Neuronal stem cell (in vitro differentiated cells): ENCODE data around the gene PAM16.

Experiments used
- DNase-seq: peaks from one replicate; pipeline ENCODE4 v3.0.0-alpha.2; 2013; ENCODE audit warnings: low spot score
- H2AFZ ChIP-seq: one replicate; pipeline ENCODE4 v1.6.1; 2013; ENCODE audit warnings: mild to moderate bottlenecking, low read length, inconsistent platforms
- H2AK5ac ChIP-seq: 2 replicates; pipeline ENCODE4 v1.6.1; 2013; ENCODE audit warnings: low read depth, mild to moderate bottlenecking, inconsistent platforms, low read length, moderate library complexity, mixed read lengths
- H2BK120ac ChIP-seq: 2 replicates; pipeline ENCODE4 v1.6.1; 2013; ENCODE audit warnings: low read depth, mild to moderate bottlenecking, inconsistent platforms, low read length, moderate library complexity, mixed read lengths
- H2BK12ac ChIP-seq: one replicate; pipeline ENCODE4 v1.6.1; 2013; ENCODE audit warnings: low read length, inconsistent platforms
- H2BK15ac ChIP-seq: 2 replicates; pipeline ENCODE4 v1.6.1; 2013; ENCODE audit warnings: mild to moderate bottlenecking, low read length, inconsistent platforms, mixed read lengths
- H2BK5ac ChIP-seq: one replicate; pipeline ENCODE4 v1.6.1; 2013; ENCODE audit warnings: inconsistent platforms, mild to moderate bottlenecking, low read length, moderate library complexity
- H3K14ac ChIP-seq: one replicate; pipeline ENCODE4 v1.6.1; 2013; ENCODE audit warnings: low read length, inconsistent platforms
- H3K18ac ChIP-seq: 2 replicates; pipeline ENCODE4 v1.6.1; 2013; ENCODE audit warnings: low read length, inconsistent platforms
- H3K23ac ChIP-seq: 2 replicates; pipeline ENCODE4 v1.6.1; 2013; ENCODE audit warnings: low read depth, mild to moderate bottlenecking, mixed read lengths, low read length, inconsistent platforms; ENCODE audit not compliant: poor library complexity
- H3K27ac ChIP-seq: replicated peaks from 3 replicates; pipeline ENCODE4 v1.5.1; 2013; ENCODE audit warnings: low read length, inconsistent platforms
- H3K27me3 ChIP-seq, 3 experiments: 2 replicates each; pipeline ENCODE4 v1.6.1; 2013; ENCODE audit warnings: low read length in 3 of 3, mild to moderate bottlenecking in 2 of 3, inconsistent platforms in 1 of 3, low read depth in 1 of 3, mixed read lengths in 1 of 3, moderate library complexity in 1 of 3; ENCODE audit not compliant: control insufficient read depth in 3 of 3, insufficient read depth in 3 of 3
- H3K36me3 ChIP-seq, 2 donors: replicated peaks in 1 of 2; 2 replicates each; pipeline ENCODE4 v1.6.1; 2013; ENCODE audit warnings: low read length in 2 of 2; ENCODE audit not compliant: control insufficient read depth in 2 of 2, insufficient read depth in 2 of 2
- H3K4ac ChIP-seq: 2 replicates; pipeline ENCODE4 v1.6.1; 2013; ENCODE audit warnings: inconsistent platforms, mild to moderate bottlenecking, low read length, moderate library complexity
- H3K4me1 ChIP-seq, 2 donors: 1 replicate in 1 of 2; 2 replicates in 1 of 2; pipeline ENCODE4 v1.6.1; 2013; ENCODE audit warnings: low read length in 2 of 2, low read depth in 1 of 2; ENCODE audit not compliant: control insufficient read depth in 2 of 2, insufficient read depth in 1 of 2
- H3K4me2 ChIP-seq: one replicate; pipeline ENCODE4 v1.6.1; 2013; ENCODE audit warnings: mild to moderate bottlenecking, low read length, inconsistent platforms; ENCODE audit not compliant: insufficient read depth, poor library complexity, severe bottlenecking
- H3K4me3 ChIP-seq, 2 donors: 2 replicates each; pipeline ENCODE4 v1.5.1; 2013; ENCODE audit warnings: low read length in 2 of 2, mild to moderate bottlenecking in 2 of 2, inconsistent platforms in 1 of 2, moderate library complexity in 1 of 2
- H3K79me1 ChIP-seq: one replicate; pipeline ENCODE4 v1.6.1; 2013; ENCODE audit warnings: low read depth, mild to moderate bottlenecking, inconsistent platforms, low read length, moderate library complexity
- H3K9ac ChIP-seq: one replicate; pipeline ENCODE4 v1.6.1; 2013; ENCODE audit warnings: mild to moderate bottlenecking, low read depth, low read length, inconsistent platforms; ENCODE audit not compliant: poor library complexity
- H3K9me3 ChIP-seq, 2 donors: replicated peaks in 1 of 2; 2 replicates each; pipeline versions ENCODE3 to v1.6.1; 2013; ENCODE audit warnings: low read length in 2 of 2, mild to moderate bottlenecking in 2 of 2, inconsistent platforms in 1 of 2, low read depth in 1 of 2, mixed read lengths in 1 of 2, moderate library complexity in 1 of 2; ENCODE audit not compliant: control insufficient read depth in 2 of 2, insufficient read depth in 1 of 2
- H4K8ac ChIP-seq: one replicate; pipeline ENCODE4 v1.6.1; 2013; ENCODE audit warnings: low read depth, mild to moderate bottlenecking, inconsistent platforms, low read length, moderate library complexity
- H4K91ac ChIP-seq: one replicate; pipeline ENCODE4 v1.6.1; 2013; ENCODE audit warnings: low read length, low read depth, mild to moderate bottlenecking, inconsistent platforms; ENCODE audit not compliant: poor library complexity
- WGBS, 2 donors: extraction: QIAGEN DNeasy Blood & Tissue Kit; methylation state at CpG; one replicate each; pipeline ENCODE4 v1.1.7; 2013; ENCODE audit warnings: missing lambda C conversion rate in 2 of 2, mixed read lengths in 1 of 2; ENCODE audit not compliant: insufficient read length in 2 of 2, insufficient replicate concordance in 1 of 2; ENCODE audit errors: extremely low coverage in 2 of 2; 5-methylcytosine and 5-hydroxymethylcytosine counted together

Gene PAM16

GRCh38 chr16:4352843-4353242 is 1.7 kb upstream of the PAM16 start:
- Histone ChIP-seq H2AFZ (no peak overlapping the region), H2AK5ac (no peak overlapping the region), H4K91ac (no peak overlapping the region), H2BK5ac (no peak overlapping the region), H3K27me3 (no peaks in the 10 kb centered on the region), H2BK120ac (no peak overlapping the region), H3K4ac (no peak overlapping the region), H3K14ac (no peak overlapping the region), H3K9ac (no peak overlapping the region), H3K18ac (no peak overlapping the region), H3K79me1 (peaks cover 7% of the 10 kb centered on the region), H3K27ac (no peak overlapping the region), H4K8ac (no peak overlapping the region), H3K4me3 (no peak overlapping the region), H3K23ac (no peak overlapping the region), H3K9me3 (no peaks in the 10 kb centered on the region), H2BK12ac (no peak overlapping the region), H3K36me3 (peaks cover 0 to 13% of the 10 kb centered on the region in 2 donors), H3K4me2 (no peak overlapping the region), H2BK15ac (no peak overlapping the region), H3K4me1 (peaks cover 2 to 4% of the 10 kb centered on the region in 2 donors)
- no CpG with 5 or more reads among the region's 5 CpGs for WGBS, 2 donors
- DNase-seq, result no peak

DNA sequence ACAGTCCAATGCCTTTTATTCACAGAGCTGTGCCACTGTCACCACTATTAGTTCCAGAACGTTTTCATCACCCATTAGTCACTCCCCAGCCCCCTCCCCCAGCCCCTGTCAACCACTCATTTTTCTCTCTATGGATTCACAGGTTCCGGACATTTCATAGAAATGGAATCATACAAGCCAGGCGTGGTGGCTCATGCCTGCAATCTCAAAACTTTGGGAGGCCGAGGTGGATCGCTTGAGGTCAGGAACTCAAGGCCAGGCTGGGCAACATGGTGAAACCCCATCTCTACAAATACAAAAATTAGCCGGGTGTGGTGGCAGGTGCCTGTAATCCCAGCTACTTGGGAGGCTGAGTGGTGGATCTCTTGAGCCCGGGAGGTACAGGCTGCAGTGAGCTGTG is 759 bp upstream of the PAM16 start:
- H2BK5ac ChIP-seq, result no peak overlapping the region
- H3K27ac ChIP-seq, result no peak overlapping the region
- no peak overlapping the region for H2BK120ac ChIP-seq
- peaks cover 10% of the 10 kb centered on the region for H3K79me1 ChIP-seq
- H3K23ac ChIP-seq, result no peak overlapping the region
- peak overlapping the region; percentile 42 for H2AFZ ChIP-seq
- H3K27me3 ChIP-seq, result no peaks in the 10 kb centered on the region
- no peak overlapping the region for H3K4me2 ChIP-seq
- no peak overlapping the region for H2AK5ac ChIP-seq
- H3K9ac ChIP-seq, result no peak overlapping the region
- H3K4me1 ChIP-seq, result peaks cover 2 to 4% of the 10 kb centered on the region in 2 donors
- no peaks in the 10 kb centered on the region for H3K9me3 ChIP-seq
- no peak overlapping the region for H4K91ac ChIP-seq
- no peak overlapping the region for H3K18ac ChIP-seq
- no CpG with 5 or more reads among the region's 7 CpGs for WGBS, 2 donors
- H2BK15ac ChIP-seq, result no peak overlapping the region
- no peak overlapping the region for H4K8ac ChIP-seq
- H3K4me3 ChIP-seq, result peak overlapping the region in 1 of 2 donors; percentile 29
- no peak for DNase-seq
- H3K36me3 ChIP-seq, result peaks cover 5 to 21% of the 10 kb centered on the region in 2 donors
- H3K4ac ChIP-seq, result no peak overlapping the region
- no peak overlapping the region for H3K14ac ChIP-seq
- H2BK12ac ChIP-seq, result no peak overlapping the region

DNA sequence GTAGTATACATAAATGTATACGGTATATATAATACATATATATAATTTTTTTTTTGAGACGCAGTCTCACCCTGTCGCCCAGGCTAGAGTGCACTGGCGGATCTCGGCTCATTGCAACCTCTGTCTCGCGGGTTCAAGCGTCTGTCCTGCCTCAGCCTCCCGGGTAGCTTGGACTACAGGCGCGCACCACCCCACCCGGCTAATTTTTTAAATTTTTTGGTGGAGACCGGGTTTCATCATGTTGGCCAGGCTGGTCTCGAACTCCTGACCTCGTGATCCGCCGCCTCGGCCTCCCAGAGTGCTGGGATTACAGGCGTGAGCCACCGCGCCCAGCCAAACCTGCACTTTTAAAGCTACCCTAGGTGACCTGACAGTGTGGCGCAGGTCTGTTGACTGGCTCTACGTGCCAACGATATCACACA is 745 bp downstream of the PAM16 start:
- Histone ChIP-seq H3K27me3 (no peaks in the 10 kb centered on the region), H2BK15ac (no peak overlapping the region), H3K4me2 (peak overlapping the region; percentile 59), H3K9me3 (no peaks in the 10 kb centered on the region), H3K4ac (no peak overlapping the region), H3K4me3 (peak overlapping the region; percentile 74 to 94), H4K91ac (no peak overlapping the region), H3K79me1 (peaks cover 15% of the 10 kb centered on the region), H2AFZ (peak overlapping the region; percentile 86), H4K8ac (no peak overlapping the region), H2BK5ac (no peak overlapping the region), H3K18ac (no peak overlapping the region), H2BK120ac (no peak overlapping the region), H3K14ac (no peak overlapping the region), H3K4me1 (peaks cover 2 to 4% of the 10 kb centered on the region in 2 donors), H2BK12ac (no peak overlapping the region), H3K36me3 (peaks cover 5 to 31% of the 10 kb centered on the region in 2 donors), H3K27ac (no peak overlapping the region), H3K9ac (peak overlapping the region; percentile 100), H2AK5ac (peak overlapping the region; percentile 24), H3K23ac (peak overlapping the region; percentile 85)
- WGBS, 2 donors, result no CpG with 5 or more reads among the region's 24 CpGs
- no peak for DNase-seq

DNA sequence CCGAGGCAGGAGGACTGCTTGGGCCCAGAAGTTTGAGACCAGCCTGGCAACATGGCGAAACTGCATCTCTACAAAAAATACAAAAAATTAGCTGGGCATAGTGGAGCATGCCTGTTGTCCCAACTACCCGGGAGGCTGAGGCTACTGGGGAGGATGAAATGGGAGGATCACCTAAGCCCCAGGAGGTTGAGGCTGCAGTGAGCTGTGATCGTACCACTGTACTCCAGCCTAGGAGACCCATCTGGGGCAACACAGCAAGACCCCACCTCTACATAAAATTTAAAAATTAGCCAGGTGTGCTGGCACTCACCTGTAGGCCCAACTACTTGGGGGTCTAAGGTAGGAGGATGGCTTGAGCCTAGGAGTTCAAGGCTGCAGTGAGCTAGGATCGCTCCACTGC is 1.8 kb downstream of the PAM16 start:
- H3K18ac ChIP-seq, result no peak overlapping the region
- WGBS, 2 donors, result no CpG with 5 or more reads among the region's 5 CpGs
- H2BK15ac ChIP-seq, result no peak overlapping the region
- H3K79me1 ChIP-seq, result peaks cover 17% of the 10 kb centered on the region
- no peak overlapping the region for H2BK120ac ChIP-seq
- H3K4me1 ChIP-seq, result peaks cover 2 to 4% of the 10 kb centered on the region in 2 donors
- no peak overlapping the region for H2BK5ac ChIP-seq
- no peak overlapping the region for H3K23ac ChIP-seq
- H3K27ac ChIP-seq, result no peak overlapping the region
- no peak overlapping the region for H4K8ac ChIP-seq
- H2BK12ac ChIP-seq, result no peak overlapping the region
- no peak overlapping the region for H4K91ac ChIP-seq
- peaks cover 0 to 4% of the 10 kb centered on the region in 2 donors for H3K9me3 ChIP-seq
- no peak overlapping the region for H2AK5ac ChIP-seq
- no peak overlapping the region for H3K4me2 ChIP-seq
- H3K36me3 ChIP-seq, result peaks cover 5 to 36% of the 10 kb centered on the region in 2 donors
- no peak overlapping the region for H3K9ac ChIP-seq
- H3K14ac ChIP-seq, result no peak overlapping the region
- no peak overlapping the region for H3K4ac ChIP-seq
- H3K27me3 ChIP-seq, result no peaks in the 10 kb centered on the region
- H3K4me3 ChIP-seq, result no peak overlapping the region
- no peak overlapping the region for H2AFZ ChIP-seq
- DNase-seq, result no peak
